Measurements from ENCODE around the gene MYCBPAP. TPM values are rescaled to one million over a fixed set of nuclear protein-coding genes. Genes with fewer than 3 reads are reported as not detected.

MYCBPAP gene
- polyA plus RNA-seq, 10 donors, result 0.44 to 1.2 (median 0.97) TPM

DNA sequence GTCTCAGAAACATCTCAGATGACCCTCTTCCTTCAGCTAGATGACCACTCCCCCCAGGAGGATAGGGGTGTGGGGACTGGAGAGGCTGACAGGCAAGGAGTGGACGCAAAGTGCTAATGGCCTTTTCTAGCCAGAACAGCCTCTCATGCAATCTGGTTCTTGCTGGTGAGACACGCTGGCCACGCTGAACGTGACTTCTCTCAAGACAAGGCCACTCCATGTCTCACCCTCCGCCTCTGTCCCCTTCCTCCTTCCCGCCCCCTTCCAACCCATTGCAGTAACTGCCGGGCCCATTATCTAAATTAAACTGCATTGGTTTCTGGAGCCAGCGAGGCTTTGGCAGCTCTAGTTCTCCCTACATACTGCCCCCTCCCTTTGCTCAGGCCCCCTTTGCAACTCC, 61.8 kb downstream of the MYCBPAP start:
- no peak for DNase-seq

- no peak for DNase-seq
These were observed 62.3 kb downstream of the MYCBPAP start for GRCh38 chr17:50570528-50570927.

DNA sequence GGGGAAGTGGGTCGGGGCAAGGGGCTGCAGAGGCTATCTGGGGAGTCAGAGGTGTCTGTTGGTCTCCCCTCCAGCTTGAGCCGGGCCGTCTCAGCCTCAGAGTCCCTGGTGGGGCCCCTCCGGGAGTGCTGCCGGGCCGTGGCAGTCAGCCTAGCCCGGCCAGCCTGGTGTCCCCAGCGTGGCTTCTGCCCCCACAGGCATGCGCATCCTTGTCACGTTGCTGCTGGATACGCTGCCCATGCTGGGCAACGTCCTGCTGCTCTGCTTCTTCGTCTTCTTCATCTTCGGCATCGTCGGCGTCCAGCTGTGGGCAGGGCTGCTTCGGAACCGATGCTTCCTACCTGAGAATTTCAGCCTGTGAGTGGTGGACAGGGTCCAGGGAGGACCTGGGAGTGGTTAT, 63.4 kb downstream of the MYCBPAP start:
- no peak for DNase-seq

DNA sequence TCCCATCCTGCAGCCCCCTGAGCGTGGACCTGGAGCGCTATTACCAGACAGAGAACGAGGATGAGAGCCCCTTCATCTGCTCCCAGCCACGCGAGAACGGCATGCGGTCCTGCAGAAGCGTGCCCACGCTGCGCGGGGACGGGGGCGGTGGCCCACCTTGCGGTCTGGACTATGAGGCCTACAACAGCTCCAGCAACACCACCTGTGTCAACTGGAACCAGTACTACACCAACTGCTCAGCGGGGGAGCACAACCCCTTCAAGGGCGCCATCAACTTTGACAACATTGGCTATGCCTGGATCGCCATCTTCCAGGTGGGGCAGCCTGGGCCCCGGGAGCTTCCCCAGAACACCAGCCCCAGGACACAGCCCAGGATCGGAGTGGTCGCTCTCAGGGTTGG, 64.3 kb downstream of the MYCBPAP start:
- no peak for DNase-seq

DNA sequence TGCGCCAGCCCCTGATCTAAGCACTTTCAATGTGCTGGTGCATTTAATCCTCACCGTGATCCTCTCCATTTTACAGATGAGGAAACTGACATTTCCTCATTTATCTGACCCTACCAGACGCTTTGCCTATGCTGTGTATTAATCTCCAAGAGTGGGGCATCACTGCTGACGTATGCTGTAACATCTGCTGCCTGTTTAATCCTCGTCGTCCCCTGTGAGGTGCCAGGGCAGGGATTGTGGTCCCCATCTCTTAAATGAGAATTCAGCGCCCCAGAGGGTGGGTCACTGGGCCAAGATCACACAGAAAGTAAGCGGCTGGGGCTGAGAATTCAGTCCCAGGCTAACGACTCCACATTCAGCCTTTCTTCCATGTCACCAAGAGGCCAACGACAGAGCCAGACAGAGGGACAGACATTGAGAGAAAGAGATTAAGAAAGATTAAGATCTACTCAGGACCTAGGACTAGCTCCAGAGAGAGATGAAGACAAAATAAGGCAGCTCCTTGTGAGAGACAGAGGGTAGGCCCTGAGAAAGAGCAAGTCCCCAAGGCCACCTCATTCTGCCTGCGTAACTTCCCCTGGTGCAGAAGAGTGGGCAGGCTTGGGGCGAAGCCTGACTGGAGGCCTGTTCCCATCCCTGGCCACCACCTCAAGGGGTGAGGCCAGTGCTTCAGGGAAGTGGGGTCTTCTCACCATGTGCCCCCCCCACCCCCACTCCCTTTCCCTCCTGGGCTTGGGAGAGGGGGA, 65.8 kb downstream of the MYCBPAP start:
- DNase-seq, result no peak

DNA sequence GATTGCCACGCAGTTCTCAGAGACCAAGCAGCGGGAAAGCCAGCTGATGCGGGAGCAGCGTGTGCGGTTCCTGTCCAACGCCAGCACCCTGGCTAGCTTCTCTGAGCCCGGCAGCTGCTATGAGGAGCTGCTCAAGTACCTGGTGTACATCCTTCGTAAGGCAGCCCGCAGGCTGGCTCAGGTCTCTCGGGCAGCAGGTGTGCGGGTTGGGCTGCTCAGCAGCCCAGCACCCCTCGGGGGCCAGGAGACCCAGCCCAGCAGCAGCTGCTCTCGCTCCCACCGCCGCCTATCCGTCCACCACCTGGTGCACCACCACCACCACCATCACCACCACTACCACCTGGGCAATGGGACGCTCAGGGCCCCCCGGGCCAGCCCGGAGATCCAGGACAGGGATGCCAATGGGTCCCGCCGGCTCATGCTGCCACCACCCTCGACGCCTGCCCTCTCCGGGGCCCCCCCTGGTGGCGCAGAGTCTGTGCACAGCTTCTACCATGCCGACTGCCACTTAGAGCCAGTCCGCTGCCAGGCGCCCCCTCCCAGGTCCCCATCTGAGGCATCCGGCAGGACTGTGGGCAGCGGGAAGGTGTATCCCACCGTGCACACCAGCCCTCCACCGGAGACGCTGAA, 67.5 kb downstream of the MYCBPAP start:
- no peak for DNase-seq

GRCh38 chr17:50576864-50577263, 68.6 kb downstream of the MYCBPAP start:
- no peak for DNase-seq

DNA sequence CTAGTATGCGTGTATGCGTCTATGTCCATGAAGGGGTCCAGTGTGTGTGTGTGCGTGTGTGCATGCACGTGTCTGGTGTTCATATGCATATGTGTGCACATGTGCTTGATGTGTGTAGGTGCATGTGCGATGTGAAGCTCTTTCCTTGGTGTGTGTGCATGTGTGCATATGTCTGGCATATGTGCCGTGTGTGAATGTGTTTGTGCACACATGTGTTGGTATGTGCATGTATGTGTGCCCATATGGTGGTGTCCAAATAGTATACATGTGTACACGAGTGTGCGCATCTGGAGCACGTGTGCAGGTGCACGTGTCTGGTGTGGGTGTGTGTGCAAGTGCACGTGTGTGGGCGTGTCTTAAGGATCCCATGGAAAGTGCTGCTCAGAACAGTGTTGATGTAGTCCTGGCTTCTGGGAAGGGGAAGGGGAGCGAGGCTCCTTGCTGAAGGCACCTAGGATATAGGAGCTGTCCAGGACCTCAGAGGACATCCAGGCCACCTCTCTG, 69.3 kb downstream of the MYCBPAP start:
- DNase-seq, result no peak

GRCh38 chr17:50578173-50578572, 69.9 kb downstream of the MYCBPAP start:
- no peak for DNase-seq

GRCh38 chr17:50579399-50579798, 71.2 kb downstream of the MYCBPAP start:
- no peak for DNase-seq

DNA sequence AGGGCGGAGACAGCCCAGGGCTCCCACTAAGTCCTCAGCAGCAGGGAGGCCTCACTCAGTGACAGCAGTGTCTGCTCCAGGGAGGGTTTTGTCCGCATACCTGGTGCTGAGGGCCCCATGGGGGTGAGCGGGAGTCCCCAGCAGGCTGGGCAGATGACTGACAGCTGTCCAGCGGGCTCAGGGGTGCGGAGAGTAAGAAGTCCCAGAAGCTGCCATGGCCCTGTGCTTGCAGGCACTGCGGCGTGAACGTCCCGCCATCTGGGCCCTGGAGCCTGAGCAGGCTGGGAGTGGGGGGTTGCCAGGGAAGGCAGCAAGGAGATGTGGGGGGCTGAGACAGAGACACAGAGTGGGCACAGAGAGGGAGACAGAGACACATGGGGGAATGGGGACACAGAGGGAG, 72.4 kb downstream of the MYCBPAP start:
- no peak for DNase-seq

Other genes with a start within 250 kb of the MYCBPAP start
- 1 to 10 TPM in 7 of 10 donors, under 1 TPM in 3; 0.64 to 2.1 (median 1.3) TPM for gene TMEM92, start 234.0 kb upstream of the MYCBPAP start, polyA plus RNA-seq (ENCODE audit: insufficient read length in 10 of 10)
- gene XYLT2, start 162.3 kb upstream of the MYCBPAP start, polyA plus RNA-seq (ENCODE audit: insufficient read length in 10 of 10), result 10 to 100 TPM; 17.1 to 21.4 (median 19.4) TPM
- 10 to 100 TPM; 47.2 to 61.7 (median 54.9) TPM for gene MRPL27, start 135.3 kb upstream of the MYCBPAP start, polyA plus RNA-seq (ENCODE audit: insufficient read length in 10 of 10)
- 1 to 10 TPM; 3.9 to 6.7 (median 5.3) TPM for gene EME1, start 135.2 kb upstream of the MYCBPAP start, polyA plus RNA-seq (ENCODE audit: insufficient read length in 10 of 10)
- gene LRRC59, start 110.9 kb upstream of the MYCBPAP start, polyA plus RNA-seq (ENCODE audit: insufficient read length in 10 of 10), result 10 to 100 TPM; 48.6 to 77.5 (median 53.2) TPM
- gene ACSF2, start 82.2 kb upstream of the MYCBPAP start, polyA plus RNA-seq (ENCODE audit: insufficient read length in 10 of 10), result 10 to 100 TPM; 42.8 to 77.0 (median 58.3) TPM
- gene CHAD, start 39.6 kb upstream of the MYCBPAP start, polyA plus RNA-seq (ENCODE audit: insufficient read length in 10 of 10), result 1 to 10 TPM; 2.1 to 9.2 (median 5.1) TPM
- gene RSAD1, start 29.6 kb upstream of the MYCBPAP start, polyA plus RNA-seq (ENCODE audit: insufficient read length in 10 of 10), result 10 to 100 TPM; 28.9 to 41.9 (median 32.7) TPM
- 1 to 10 TPM in 6 of 10 donors, under 1 TPM in 4; 0.81 to 3.5 (median 1.3) TPM for gene EPN3, start 24.3 kb downstream of the MYCBPAP start, polyA plus RNA-seq (ENCODE audit: insufficient read length in 10 of 10)
- gene SPATA20, start 38.7 kb downstream of the MYCBPAP start, polyA plus RNA-seq (ENCODE audit: insufficient read length in 10 of 10), result 10 to 100 TPM; 19.6 to 35.7 (median 27.1) TPM
- 10 to 100 TPM in 2 of 10 donors, 1 to 10 TPM in 8; 6.4 to 15.2 (median 7.7) TPM for gene CACNA1G, start 52.3 kb downstream of the MYCBPAP start, polyA plus RNA-seq (ENCODE audit: insufficient read length in 10 of 10)
- 1 to 10 TPM in 1 of 10 donors, under 1 TPM in 9; 0.12 to 1.7 (median 0.67) TPM for gene ABCC3, start 126.4 kb downstream of the MYCBPAP start, polyA plus RNA-seq (ENCODE audit: insufficient read length in 10 of 10)
- 10 to 100 TPM; 32.0 to 49.2 (median 44.0) TPM for gene ANKRD40, start 199.5 kb downstream of the MYCBPAP start, polyA plus RNA-seq (ENCODE audit: insufficient read length in 10 of 10)
- 100 to 1,000 TPM; 189 to 453 (median 294) TPM for gene LUC7L3, start 211.2 kb downstream of the MYCBPAP start, polyA plus RNA-seq (ENCODE audit: insufficient read length in 10 of 10)